ENCODE measurements around the gene CRAMP1.

The CRAMP1 gene

DNA sequence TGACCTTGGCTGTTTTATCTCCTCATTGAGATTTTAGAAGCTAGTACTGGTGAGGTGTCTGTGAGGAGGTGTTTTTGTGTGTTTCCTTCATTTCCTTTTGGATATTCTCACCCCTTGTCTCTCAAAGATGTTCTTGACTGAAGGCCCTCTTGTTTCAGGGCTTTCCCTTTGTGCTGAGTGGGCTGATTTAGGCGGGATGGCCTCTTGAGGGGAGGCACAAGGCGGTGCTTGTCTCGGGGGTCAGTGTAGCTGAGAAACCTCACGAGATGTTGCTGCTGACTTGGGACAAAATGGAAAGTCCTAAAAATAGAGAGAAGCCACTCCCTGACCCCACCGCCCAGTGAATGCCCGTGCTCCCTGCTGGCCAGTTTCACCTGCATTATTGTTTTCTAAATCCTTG is 14.2 kb downstream of the CRAMP1 start:
- in situ Hi-C loops (cut with MboI; ENCODE audit: low pct_unique_long_range_greater_than_20kb, low sequenced_read_pairs) = no loop called here
- DNase-seq = no peak

DNA sequence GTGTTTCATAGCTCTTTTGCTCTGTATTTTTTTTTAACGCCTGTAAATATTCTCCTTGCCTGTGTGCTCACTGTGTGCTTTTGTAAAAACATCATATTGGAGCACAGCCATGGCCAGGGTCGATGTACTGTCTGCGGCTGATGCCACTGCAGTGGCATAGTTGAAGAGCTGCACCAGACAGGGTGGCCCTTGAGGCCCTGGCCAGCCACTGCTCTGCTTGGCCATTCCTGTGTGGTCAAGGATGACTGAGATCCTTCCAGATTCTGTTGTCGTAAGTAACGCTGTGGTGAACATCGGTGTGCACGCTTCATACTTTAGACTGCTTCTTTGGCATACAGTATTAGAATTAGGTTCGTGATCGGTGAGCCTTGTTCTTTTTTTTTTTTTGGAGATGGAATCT is 14.6 kb downstream of the CRAMP1 start:
- in situ Hi-C loops (cut with MboI; ENCODE audit: low pct_unique_long_range_greater_than_20kb, low sequenced_read_pairs) = no loop called here
- no peak for DNase-seq

GRCh38 chr16:1630450-1631213 is 18.5 kb downstream of the CRAMP1 start:
- DNase-seq = no peak
- in situ Hi-C loops (cut with MboI; ENCODE audit: low pct_unique_long_range_greater_than_20kb, low sequenced_read_pairs) = no loop called here

DNA sequence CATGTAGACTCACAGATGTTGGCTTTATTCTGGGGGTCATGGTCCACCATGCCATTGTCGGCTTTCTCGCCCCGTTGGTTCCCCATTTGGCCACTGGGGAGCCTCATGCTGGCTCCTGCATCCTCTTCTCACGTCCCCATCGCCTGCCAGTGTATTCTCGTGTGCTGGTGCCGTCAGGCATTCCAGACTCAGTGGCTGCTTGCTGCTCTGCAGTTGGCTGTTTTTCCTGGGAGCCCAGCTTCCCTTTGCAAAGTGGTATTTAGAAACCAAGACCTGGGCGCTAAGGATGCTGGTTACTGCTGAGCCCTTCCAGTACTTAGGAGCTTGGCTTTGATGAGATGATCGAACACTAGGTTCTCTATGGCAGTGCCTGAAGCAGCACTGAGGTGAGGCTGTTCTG is 19.1 kb downstream of the CRAMP1 start:
- in situ Hi-C loops (cut with MboI; ENCODE audit: low pct_unique_long_range_greater_than_20kb, low sequenced_read_pairs) = no loop called here
- no peak for DNase-seq

DNA sequence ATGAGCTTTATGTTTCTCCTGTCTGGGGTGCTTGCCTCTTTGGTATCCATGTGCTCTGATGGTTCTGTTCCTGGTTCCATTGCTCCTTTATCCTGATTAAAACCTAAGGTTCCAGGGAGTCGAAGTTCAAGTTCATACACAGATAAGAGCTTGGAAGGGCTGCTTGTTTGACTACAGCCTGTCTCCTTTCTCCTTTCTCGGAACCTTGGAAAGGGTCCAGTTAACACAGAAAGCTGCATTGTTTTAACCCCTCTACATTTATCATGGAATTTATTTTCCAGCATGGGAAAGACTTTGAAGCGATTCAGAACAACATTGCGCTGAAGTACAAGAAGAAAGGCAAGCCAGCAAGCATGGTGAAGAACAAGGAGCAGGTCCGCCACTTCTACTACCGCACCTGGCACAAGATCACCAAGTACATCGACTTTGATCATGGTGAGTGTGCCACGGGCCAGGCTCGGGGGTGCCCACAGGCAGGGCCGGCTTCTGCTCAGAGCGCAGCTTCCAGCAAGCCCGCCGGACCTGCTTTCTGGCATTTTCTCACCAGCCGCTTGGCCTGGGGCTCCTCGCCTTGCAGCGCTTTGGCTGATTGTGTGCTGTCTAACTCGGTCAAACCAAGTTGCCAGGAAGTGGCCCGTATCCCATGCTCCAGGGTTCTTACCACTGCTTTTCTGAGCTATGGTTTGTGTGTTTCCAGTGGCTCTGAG is 19.9 kb downstream of the CRAMP1 start:
- no peak for DNase-seq
- in situ Hi-C loops (cut with MboI; ENCODE audit: low pct_unique_long_range_greater_than_20kb, low sequenced_read_pairs) = no loop called here

DNA sequence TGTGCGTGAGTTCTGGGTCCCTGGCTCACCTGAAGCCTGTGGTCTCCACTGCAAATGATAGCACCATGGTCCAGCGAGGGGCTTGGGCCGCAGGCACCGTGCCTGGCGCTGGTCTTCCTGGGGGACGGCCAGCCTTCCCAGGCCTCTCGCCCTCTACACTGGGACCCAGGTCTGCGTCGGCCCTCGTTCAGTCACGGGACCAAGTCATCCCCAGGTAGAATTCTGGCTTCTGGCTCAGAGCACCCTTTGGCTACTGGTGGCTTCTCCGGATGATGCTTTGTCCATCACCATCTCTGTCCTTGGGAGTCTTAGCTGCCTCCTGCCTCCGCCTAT is 20.4 kb downstream of the CRAMP1 start:
- in situ Hi-C loops (cut with MboI; ENCODE audit: low pct_unique_long_range_greater_than_20kb, low sequenced_read_pairs) = no loop called here
- DNase-seq = no peak

GRCh38 chr16:1633310-1633709 is 21.1 kb downstream of the CRAMP1 start:
- DNase-seq = no peak
- in situ Hi-C loops (cut with MboI; ENCODE audit: low pct_unique_long_range_greater_than_20kb, low sequenced_read_pairs) = no loop called here

DNA sequence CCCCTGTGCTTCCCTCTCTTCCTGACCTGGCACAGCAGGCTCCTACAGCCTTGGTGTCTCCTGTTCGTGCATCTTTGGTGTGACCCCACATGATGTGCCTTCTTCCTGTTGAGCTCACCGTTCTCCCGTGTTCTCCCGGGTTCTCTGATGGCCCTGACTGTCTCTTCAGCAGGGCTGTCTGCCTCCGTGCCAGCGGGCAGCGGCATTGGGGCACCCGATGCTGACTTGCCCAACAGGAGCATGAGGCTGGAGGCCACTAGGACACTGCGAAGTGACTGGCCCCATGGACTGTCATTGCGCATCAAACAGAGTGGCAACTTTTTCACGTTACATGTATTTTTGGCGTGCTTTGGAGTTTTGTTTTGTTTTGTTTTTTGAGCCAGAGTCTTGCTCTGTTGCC is 22.4 kb downstream of the CRAMP1 start:
- no peak for DNase-seq
- in situ Hi-C loops (cut with MboI; ENCODE audit: low pct_unique_long_range_greater_than_20kb, low sequenced_read_pairs) = no loop called here

DNA sequence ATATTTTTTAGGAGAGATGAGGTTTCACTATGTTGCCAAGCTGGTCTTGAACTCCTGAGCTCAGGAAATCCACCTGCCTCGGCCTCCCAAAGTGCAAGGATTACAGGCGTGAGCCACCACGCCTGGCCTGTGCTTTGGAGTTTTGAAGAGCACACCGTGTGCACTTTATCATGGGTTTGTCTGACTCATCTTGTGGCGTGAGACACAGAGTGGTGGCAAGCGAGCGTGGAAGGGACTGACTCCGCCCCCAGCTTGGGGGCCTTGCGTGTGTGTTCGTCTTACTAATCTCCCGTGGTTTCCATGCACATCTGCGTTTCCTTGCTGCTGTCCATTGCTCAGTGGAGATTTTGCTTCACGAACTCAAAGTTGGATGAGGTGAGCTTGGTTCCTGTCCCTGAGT is 22.9 kb downstream of the CRAMP1 start:
- DNase-seq = no peak
- in situ Hi-C loops (cut with MboI; ENCODE audit: low pct_unique_long_range_greater_than_20kb, low sequenced_read_pairs) = no loop called here

DNA sequence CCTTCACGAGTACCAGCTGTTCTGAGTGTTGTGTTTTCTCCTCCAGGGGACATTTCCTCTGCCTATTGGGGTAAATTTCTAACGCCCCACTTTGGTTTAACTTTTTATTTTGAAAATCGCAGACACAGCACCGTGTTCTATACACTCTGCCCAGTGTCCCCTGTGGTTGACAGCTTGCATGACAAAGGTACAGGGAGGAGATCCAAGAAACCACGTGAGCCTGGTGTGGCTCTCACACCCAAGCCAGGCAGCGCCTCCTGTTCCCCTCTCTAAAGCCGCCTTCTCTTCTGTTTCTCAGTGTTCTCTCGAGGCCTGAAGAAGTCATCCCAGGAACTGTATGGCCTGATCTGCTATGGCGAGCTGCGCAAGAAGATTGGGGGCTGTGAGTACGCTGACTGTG is 25.4 kb downstream of the CRAMP1 start:
- no peak for DNase-seq
- in situ Hi-C loops (cut with MboI; ENCODE audit: low pct_unique_long_range_greater_than_20kb, low sequenced_read_pairs) = no loop called here

- DNase-seq = no peak
- in situ Hi-C loops (cut with MboI; ENCODE audit: low pct_unique_long_range_greater_than_20kb, low sequenced_read_pairs) = no loop called here
Measured at GRCh38 chr16:1638757-1639156, 26.6 kb downstream of the CRAMP1 start.

DNA sequence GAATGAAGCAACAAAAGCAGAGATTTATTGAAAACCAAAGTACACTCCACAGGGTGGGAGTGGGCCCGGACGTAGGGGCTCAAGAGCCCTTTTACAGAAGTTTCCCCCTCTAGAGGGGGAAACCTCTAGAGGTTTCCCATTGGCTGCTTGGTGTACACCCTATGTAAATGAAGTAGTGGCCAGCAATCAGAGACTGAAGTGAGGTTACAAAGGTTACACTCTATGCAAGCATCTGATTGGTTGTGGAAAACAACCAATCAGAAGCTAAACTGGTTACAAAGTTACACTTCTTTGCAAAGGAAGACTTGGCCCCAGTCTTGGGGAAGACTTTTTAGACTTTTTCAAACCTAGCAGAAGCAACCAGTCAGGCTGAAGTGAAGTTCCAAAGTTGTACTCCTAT is 27.1 kb downstream of the CRAMP1 start:
- no peak for DNase-seq
- in situ Hi-C loops (cut with MboI; ENCODE audit: low pct_unique_long_range_greater_than_20kb, low sequenced_read_pairs) = no loop called here

DNA sequence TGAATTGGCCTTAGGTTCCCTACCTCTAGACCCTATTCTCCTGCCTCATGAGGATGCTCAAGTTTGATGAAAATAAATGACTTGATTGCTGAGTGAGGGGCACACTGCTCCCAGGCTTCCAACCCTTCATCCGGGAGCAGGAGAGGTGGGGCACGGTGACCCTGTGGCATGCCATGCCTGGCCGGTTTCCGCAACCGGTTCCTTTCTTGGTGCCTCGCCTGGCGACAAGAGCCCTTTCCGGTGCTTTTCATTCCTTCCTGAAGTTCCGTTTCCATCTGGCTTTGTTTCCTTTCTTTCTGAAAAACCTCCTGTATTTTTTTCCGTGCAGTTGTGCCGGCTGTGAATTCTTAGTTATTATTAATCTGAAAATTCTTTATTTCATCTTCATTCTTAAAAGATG is 27.7 kb downstream of the CRAMP1 start:
- no peak for DNase-seq
- in situ Hi-C loops (cut with MboI; ENCODE audit: low pct_unique_long_range_greater_than_20kb, low sequenced_read_pairs) = no loop called here

DNA sequence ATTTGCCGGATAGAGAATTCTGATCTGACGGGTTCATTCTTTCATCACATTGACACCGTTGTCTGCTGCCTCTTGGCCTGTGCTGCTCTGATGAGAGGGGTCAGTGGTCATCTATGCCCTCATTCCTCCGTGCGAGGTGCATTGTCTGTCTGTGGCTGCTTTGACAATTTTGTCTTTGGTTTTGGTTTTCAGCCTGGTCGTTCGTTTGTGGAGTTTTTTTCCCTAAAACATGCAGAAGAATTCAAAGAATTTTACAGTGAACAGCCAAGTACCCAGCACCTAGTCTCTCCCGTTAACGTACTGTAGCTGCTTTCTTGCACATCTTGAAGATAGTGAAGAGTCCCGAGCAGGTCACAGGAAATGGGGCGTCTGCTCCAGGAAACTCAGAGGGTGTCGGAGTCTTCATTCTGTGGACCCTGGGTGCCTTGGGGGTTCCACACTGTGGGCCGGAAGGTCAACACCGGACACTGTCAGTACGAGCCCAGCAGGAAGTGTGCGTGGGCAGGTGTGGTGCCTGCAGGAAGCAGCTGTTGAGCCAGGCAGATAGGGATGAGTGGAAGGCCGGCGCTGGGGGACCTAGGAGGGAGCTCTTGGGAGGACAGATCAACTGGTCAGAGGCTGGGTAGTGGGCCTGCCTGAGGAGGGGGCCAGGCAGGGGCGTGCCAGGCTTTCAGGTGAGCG is 28.2 kb downstream of the CRAMP1 start:
- in situ Hi-C loops (cut with MboI; ENCODE audit: low pct_unique_long_range_greater_than_20kb, low sequenced_read_pairs) = no loop called here
- DNase-seq = no peak

DNA sequence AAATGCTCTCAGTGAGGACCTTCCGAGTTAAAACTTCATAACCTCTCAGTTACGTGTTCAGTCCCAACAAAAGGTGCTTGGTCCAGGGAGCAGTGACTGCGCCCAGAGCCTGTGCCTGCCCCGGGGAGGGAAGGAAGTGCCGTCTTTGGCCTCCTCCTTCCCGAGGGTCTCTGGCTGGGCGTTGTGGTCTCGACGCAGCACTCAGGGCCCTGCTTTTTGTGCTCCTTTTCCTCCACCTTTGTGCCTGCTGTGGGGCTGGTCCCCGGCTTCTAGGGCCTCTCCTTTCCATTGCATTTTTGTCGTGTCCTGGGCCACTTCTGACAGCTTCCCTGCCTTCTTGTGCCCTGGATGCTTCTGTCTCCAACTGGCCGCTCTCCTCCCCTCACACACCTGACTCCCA is 29.1 kb downstream of the CRAMP1 start:
- in situ Hi-C loops (cut with MboI; ENCODE audit: low pct_unique_long_range_greater_than_20kb, low sequenced_read_pairs) = no loop called here
- no peak for DNase-seq

DNA sequence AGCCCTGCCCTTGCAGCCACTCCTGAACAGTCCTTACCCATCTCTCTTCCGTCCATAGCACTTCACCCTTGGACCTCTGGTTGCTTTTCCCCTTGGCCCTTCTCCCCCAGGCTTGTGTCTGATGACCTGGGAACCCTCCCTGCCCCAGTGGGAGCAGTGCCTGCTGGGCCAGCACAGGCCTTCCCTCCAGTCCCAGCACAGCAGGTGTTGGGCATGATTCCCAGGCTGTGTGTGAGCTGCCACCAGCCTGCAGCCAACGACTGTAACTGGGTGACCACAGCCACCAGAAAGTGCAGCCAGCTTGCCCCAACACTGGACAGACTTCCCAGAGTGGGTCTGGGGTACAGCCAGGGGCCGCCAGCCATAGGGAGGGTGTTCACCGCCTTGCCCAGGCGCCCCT is 30.0 kb downstream of the CRAMP1 start:
- DNase-seq = no peak
- in situ Hi-C loops (cut with MboI; ENCODE audit: low pct_unique_long_range_greater_than_20kb, low sequenced_read_pairs) = no loop called here

DNA sequence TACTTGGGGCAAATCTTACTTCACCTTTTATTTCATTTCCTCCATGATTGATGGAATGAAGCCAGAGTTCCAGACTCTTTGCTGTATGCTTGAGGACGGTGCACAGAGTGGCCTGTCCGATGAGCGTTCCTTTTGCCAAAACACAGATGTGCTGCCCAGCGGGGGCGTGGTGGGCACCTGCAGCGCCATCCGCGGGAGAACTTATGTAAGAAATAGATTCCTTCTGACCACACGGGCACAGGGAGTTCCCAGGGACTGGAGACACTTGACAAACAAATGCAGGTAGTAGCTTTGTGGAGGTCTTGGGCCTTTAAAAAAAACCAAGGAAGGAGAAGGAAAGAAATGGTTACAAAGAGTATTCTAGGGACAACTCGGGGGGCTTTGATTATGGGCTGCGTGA is 30.6 kb downstream of the CRAMP1 start:
- in situ Hi-C loops (cut with MboI; ENCODE audit: low pct_unique_long_range_greater_than_20kb, low sequenced_read_pairs) = no loop called here
- DNase-seq = no peak

DNA sequence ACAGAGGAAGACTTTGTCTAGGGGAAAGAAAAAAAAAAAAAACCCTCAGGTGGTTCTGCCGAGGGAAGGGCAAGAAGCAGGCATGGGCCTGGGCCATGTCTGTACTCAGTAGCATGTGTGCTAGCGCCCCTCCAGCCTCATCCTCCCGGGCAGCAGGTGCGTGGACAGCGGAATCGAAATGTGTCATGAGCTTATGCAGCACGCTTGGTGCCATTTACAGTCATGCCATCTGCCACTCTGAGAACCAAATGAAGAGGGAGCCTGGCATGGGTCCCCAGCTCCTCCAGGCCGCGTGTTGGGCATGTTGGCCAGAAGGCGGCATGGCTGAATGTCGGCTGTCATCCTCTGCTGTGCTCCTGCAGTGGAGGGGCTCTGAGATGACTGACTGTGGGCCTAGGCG is 31.4 kb downstream of the CRAMP1 start:
- DNase-seq = no peak
- in situ Hi-C loops (cut with MboI; ENCODE audit: low pct_unique_long_range_greater_than_20kb, low sequenced_read_pairs) = no loop called here

DNA sequence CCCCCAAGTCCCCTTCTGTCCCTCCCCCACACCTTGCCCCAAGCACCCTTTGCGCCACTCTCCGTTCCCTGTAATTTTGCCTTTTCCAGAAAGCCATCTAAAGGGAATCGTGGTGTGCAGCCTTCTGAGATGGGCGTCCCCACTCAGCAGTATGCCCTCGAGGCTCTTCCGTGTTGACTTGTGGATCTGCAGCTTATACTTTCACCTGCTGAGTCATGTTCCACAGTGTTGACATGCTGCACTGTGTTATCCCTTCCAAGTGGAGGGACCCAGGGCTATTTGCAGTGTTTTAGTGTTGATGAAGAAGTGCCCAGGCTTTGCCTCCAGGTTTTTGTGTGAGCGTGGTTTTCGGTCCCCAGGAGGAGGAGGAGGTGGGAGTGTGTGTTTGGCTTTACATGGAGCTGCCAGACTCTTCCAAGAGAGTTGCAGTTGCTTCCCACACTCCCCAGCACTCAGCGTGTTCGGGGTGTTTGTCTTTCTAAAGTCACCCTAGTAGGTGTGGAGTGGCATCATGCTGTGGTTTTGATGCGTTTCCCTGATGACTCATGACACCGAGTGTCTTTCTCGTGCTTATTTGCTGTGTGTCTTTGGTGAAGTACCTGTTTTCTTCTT is 33.9 kb downstream of the CRAMP1 start:
- in situ Hi-C loops (cut with MboI; ENCODE audit: low pct_unique_long_range_greater_than_20kb, low sequenced_read_pairs) = no loop called here
- DNase-seq = peak; percentile 63

DNA sequence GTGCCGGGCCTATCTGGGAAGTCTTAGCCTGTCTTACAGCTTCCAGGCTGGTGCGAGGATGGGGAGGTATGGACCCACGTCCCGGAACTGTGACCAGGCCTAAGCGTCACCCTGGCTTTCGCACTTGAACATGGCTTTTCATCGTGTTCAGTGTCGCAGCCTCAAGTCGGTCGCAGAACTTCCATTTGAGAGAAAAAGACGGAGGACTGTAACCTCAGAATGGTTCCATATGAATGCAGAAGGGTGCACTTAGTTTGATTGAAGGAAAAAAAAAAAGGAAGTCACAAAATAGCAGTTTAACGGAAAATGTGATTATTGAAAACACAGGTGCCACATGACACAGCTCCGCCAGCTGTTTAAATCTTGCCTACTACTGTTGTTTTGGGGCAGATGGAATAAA is 35.7 kb downstream of the CRAMP1 start:
- in situ Hi-C loops (cut with MboI; ENCODE audit: low pct_unique_long_range_greater_than_20kb, low sequenced_read_pairs) = no loop called here
- DNase-seq = peak; percentile 94
